ENCODE measurements around the gene CALML6.
"Not testable (repeated sequence)": the region's sequence is repeated elsewhere in the genome, so short reads cannot be mapped to it uniquely, and the experiment has no call there.

CALML6 gene

DNA sequence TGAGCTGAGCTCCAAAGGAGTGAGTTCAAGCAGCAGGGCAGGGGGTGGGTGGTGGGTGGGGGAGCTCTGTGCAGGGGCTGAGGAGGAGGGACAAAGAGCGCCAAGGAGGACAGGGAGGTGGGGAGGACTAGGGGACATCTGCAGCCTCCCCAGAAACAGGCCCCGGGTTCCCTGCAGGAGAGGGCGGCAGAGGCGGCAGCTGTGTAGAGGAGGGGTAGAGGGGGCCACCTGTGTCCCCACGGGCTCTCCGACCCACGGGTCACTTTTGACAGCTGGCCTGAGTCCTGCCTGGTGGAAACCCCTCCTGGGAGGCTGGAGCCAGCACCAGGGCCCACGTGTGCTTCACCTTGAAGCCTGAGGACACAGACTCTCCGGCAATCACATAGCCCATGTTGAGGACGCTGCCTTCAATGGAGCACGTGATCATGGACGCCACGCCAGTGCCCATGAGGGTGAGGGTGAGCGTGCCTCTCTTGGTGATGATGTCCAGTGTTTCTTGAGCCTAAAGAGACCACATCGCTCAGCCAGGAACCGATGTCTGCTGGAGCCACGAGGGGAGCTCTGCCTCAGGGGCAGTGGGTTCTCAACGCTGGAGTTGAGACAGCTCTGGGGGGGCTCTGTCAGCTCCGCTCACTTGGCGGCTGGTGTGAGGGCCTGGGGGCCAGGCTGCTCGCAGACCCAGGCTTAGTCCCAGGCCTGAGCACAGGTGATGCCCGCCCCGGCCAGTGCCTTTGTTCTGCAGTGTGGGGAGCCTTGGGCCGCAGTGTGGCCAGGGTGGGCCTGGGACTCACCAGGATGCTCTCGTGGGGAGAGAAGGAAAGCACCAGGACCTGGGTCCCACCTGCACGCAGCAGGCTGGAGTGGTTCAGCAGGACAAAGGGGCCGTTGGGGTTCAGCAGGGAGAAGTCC, 10.6 kb downstream of the CALML6 start:
- DNase-seq (ENCODE audit: low read depth in 2 of 2), result no peak

DNA sequence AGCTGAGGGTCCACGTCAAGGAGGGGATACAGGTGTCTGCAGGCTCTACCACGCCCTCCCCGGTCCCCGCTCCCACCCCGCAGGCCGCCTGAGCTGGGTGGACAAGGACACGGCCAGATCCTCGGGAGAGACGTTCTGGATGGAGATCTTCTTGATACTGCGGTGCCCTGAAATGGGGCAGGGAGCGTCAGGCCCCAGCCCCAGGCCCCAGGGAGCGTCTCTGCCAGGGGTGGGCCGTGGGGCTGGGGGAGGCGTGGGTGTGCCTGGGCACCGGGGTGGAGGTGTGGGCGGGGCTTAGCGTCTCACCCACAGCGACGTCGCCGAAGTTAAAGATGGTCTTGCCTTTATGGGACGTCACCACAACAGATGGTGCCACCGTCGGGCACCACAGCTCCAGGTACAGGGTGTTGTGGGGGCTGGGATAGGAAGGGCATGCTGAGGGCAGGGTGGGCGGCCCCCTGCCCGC, 11.3 kb downstream of the CALML6 start:
- DNase-seq (ENCODE audit: low read depth in 2 of 2), result no peak

DNA sequence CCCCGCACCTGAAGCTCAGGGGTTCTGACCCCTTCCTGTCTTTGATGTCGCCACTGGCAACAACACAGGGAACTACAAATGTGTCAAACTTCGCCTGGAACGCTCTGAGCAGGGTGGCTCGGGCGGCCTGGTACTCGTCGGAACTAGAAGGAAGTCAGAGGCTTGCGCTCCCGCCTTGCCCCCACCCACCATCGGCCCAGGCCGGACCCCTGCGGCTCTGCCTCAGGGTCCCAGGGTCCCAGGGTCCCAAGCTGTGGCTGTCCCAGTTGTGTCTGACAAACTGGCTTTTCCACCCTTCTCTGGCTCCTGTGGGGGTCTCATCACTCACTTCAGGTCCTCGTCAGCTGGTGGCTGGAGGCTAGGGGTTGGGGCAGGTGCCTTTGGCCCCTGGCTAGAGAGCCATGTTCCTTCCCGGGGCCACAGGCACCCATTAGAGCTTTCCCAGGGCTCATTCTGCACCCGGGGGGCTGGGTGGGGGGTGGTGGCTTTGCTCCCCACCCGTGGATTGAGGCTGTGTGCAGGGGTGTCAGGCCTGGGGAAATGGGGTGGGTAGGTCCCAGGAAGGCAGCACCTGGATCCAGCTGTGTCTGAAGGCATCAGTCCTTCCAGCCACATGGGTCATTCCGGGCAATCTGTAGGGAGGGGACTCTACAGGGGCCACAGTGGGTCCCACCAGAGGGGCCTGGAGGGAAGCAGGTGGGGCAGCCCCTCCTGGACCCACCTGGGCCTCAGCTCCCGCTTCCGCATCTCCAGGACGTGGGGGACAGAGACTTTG, 12.0 kb downstream of the CALML6 start:
- no peak for DNase-seq (ENCODE audit: low read depth in 2 of 2)

- DNase-seq (ENCODE audit: low read depth in 2 of 2), result no peak
Measured at GRCh38 chr1:1927751-1928150, 12.7 kb downstream of the CALML6 start.

GRCh38 chr1:1928231-1929101, 13.4 kb downstream of the CALML6 start:
- no peak for DNase-seq (ENCODE audit: low read depth in 2 of 2)

DNA sequence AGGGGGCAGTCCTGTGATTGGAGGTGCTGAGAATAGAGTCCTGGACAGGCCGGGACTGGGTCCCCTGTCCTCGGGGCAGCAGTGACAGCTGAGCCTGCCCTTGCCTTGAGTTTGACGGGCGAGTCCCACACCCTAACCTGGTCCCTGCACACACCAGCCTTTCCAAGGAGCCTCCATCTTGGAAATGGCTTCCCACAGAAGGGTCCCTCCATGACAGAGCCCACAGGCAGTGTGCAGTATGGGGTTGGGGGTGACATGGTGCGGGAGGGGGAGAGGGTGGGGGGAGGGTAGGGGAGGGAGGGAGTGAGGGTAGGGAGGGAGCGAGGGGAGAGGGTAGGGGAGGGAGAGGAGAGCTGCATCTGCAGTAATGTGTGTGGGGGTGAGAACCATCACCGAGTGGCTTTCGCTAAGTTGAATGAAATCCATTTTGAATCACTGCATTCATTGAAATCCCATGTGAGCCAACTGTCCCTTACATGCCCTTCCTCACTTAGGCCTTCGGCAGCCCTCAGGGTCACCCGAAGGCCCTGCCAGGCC, 14.1 kb downstream of the CALML6 start:
- DNase-seq (ENCODE audit: low read depth in 2 of 2), result no peak

DNA sequence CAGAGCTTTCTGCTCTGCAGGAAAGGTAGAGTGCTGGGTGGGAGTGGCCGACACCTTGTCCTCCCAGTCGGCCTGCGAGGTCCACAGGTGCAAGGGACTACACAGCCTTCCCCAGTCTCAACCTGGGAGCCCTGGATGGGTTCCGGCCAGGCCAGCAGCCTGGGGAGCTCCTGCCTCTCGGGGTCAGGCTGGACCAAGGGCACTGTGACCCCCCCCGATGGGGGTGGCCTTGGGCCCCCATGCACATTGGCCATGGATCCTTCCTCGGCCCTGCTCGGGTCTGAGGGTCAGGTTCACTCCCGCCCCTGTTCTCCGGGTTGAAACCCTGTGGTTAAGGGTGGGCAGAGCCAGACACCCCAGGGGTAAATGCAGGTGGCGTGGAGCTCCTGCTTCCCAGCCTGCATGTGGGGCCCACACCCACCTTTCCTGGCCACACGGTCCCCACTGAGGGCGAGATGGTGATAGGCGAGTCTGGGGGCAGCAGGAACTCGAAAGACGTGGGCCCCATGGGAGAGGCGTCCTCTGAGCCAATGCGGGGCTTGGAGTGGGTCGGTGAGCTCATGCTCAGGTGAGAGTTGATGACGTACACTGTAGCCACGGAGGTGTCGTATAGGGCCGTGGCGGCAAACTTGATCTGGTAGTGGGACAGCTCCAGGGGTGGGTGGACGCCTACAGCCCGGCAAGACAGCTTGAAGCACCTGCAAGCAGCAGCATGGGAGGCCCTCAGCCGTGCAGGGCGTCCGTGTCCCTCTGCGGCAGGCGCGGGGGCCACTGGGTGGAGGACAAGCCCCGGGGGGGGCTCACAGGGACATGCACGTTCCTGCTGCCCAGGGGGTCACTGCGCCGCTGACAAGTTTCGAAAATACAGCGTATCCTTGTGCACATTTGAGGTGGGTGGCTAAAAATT, 14.8 kb downstream of the CALML6 start:
- DNase-seq (ENCODE audit: low read depth in 2 of 2), result no peak

- DNase-seq (ENCODE audit: low read depth in 2 of 2), result not testable (repeated sequence)
Measured at GRCh38 chr1:1934848-1935247, 19.8 kb downstream of the CALML6 start.

GRCh38 chr1:1937061-1937460, 22.0 kb downstream of the CALML6 start:
- no peak for DNase-seq (ENCODE audit: low read depth in 2 of 2)

GRCh38 chr1:1937549-1938275, 22.7 kb downstream of the CALML6 start:
- DNase-seq (ENCODE audit: low read depth in 2 of 2), result no peak

DNA sequence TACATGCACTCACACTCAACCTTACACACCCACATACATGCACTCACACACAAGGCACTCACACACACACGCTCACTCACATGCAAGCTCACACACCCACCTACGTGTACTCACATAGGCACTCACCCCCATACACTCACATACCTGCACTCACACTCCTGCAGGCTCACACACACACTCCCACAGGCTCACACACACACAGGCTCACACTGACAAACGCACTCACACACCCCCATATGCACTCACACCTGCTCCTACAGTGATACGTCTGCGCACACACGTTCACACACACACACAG, 23.2 kb downstream of the CALML6 start:
- no peak for DNase-seq (ENCODE audit: low read depth in 2 of 2)

- DNase-seq (ENCODE audit: low read depth in 2 of 2), result no peak
Measured at GRCh38 chr1:1938613-1939295, 23.7 kb downstream of the CALML6 start.

GRCh38 chr1:1939296-1940122, 24.4 kb downstream of the CALML6 start:
- DNase-seq (ENCODE audit: low read depth in 2 of 2), result no peak

- DNase-seq (ENCODE audit: low read depth in 2 of 2), result no peak
Measured at GRCh38 chr1:1940123-1940425, 25.0 kb downstream of the CALML6 start.

GRCh38 chr1:1941211-1941841, 26.3 kb downstream of the CALML6 start:
- DNase-seq (ENCODE audit: low read depth in 2 of 2), result no peak

GRCh38 chr1:1941868-1942752, 27.1 kb downstream of the CALML6 start:
- no peak for DNase-seq (ENCODE audit: low read depth in 2 of 2)

All from fibroblast of skin of left biceps (primary cell).